ENCODE data around the gene PIGH.
"Not testable (repeated sequence)": the region's sequence is repeated elsewhere in the genome, so short reads cannot be mapped to it uniquely, and the experiment has no call there.

PIGH gene

DNA sequence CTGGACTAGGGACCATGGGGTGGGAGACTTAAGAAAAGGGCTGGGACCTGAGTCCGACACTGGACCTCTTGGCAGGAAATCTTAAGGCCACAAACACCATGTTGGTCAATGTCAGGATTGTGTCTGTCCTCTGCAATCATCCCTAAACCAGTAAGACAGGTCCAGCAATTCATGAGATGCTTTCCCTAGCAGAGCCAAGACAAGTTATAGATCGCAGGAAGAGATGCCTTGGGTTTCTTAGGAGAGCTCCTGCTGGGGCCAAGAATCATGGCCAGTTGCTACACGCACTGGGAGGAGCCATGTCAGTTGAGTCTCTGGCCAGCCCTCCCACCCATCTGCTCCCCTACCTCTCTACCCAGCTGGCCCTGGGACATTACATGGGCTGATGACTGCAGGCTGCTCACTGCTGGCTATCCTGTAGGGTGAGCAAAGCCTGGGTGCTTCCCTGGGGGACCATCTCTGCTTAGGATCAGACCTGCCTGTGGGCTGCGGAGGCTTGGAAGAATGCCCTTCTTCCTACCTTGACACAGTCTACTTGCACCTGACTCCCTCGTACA, 52.8 kb downstream of the PIGH start:
- DNase-seq = no peak

DNA sequence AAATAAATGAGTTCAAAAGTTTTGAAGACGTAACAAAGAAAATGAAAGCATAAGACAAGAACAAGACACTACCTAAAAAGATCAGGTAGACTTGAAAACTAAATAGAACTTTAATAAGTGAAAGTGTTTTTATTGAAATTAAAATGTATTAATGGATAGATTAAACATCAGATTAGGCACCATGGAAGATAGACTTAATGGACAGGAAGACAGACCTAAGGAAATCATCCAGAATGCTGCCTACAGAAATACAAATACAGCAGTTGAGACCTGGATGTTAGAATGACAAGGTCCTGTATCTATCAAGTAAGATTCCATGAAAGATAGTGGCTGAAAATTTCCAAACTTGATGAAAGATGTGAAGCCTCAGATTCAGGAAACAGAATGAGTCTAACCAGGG, 55.5 kb downstream of the PIGH start:
- DNase-seq = no peak

- DNase-seq = not testable (repeated sequence)
Measured at GRCh38 chr14:67542620-67543019, 57.4 kb downstream of the PIGH start.

DNA sequence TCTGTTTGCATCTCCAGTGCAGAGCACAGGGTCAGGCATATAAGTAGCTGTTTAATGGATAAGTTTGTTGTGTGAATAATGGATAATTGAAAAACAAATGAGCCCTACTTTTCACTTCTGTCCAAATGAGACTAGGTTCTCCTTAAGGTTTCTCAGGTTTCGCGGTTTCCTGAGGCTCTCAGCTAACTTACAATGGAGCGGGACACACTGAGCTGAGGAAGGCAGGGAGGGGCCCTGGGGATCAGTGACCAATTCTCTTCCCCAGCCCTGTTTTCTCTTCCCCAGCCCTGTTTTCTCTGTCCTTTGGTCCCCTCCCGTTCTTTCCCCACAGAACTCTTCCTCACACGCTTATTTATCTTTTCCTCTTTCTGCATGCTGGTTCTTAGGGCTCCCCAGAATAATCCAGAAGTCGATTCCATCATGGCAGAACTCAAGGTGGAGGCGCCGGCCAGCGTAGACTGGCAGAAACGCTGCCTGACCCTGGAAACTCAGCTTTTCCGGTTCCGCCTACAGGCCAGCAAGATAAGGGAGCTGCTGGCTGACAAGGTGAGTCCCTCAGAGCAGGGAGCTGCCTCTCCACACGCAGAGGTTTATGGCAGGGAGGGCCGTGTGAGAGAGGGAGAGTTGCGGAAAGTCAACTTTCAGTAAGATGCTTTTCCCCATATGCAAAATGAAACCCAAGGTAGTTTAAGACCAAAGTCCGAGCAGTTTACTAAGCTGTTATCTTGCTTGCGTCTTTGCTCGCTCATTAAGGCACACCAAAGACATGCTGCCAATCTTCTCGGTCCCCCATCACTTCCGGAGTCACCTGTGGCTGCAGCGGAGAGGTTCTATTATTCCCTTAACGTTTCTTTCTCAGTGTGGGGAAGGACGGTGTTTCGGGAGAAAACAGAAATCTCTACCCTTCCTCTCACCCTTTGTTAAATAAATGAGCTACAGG, 58.4 kb downstream of the PIGH start:
- no peak for DNase-seq

All from cerebellar nuclear complex (tissue), 1 donor.